NOMO-1 treated with dmso at 0.1 percent for 144 hours (cell line): ENCODE data around the gene LBR.

Experiments used
- DNase-seq: peaks from one replicate; lab custom pipeline; 2025; ENCODE audit not compliant: unreplicated experiment; lab: John Stamatoyannopoulos, UW

LBR gene

DNA sequence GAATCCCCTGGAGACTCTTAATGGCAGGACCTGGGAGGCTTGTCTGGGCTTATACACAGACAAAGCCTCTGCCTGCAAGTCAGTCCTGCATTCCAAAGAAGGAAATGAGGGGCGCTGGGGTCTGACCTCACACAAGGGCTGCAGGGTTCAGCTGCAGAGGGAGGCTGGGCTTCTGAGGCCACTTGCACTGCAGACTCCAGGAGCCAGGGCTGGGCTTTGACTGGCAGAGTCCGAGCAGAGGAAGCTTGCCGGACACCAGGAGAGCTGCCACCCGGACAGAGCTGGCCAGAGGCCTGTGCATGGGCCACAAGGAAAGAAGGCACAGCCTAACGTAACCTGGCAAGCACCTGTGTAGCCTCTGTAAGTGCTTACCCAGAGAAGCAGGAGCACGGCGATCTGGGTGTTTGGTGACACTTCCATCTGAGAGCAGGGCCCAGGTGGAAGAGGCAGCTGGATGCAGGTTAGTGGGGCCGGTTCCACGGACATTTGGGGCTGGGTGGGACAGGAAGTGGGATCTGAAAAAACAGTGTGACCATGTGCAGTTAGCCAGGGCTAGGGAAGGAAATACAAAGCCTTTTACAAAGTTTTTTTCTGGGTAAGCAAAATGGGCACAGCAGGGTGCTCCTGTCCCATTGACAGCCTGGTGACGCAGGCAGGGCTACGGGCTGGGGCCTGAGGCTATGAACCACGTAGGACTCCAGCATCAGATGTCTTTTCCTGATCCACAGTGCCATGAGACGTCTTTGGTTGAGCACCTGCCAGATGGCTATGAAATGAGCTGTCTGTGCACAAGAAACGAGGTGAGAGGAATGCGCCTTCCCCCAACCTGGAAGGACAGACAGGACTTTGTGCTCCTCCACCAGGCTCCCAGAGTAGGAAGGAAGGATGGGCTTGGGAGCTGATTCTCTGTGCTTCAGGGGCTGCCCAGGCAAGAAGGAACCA lies 37.3 kb upstream of the LBR start:
- no peak for DNase-seq

DNA sequence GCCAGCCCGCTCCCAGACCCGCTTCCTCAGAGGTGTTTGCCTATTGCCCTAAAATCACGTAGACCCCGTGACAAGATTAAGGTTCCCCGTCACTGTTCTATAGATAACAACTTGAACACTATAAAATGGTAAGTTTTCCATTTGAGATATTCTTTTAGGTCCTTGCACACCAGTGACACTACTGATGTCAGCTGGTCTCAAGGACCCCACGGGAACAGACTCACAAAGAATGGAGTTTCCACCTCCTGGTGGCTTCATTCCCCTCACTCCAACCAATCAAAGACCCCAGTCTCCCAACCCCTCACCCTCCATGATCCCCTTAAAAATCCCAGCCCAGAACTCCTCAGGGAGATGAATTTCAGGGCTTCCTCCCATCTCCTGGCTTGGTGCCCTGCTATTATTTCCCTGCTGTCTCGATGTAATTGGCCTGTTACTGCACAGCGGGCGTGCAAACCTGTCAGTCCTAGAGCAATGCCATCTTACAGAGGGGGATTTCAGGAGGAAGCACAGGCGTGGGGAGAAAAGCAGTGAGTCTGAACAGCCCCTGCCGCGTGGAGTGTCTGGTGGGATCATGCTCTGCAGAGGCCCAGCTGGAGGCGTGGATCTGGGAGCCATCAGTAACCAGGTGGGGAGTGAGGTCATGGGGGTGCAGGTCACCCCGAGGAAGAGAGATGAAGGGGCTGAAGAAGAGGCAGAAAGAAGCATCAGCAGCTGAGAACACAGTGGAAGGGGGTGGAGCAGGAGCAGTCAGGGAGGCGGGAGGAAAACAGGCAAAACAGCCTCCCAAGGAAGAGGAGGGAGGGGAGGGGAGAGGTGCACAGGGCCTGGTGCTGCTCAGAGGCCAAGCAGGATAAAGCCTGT lies 35.1 kb upstream of the LBR start:
- no peak for DNase-seq

DNA sequence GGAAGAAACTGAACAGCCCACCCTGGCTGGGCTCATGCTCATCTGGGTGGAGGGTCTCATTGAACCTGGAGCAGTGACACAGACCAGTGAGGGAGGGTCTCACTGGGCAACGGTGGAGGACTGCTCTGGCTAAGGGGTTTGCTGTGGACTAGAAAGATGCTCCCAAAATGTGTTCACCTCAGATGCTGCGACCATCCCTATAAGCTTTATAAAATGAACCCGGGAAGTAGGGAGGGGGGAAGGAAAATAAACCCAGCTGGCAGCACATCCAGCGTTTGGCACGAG lies 34.5 kb upstream of the LBR start:
- no peak for DNase-seq

DNA sequence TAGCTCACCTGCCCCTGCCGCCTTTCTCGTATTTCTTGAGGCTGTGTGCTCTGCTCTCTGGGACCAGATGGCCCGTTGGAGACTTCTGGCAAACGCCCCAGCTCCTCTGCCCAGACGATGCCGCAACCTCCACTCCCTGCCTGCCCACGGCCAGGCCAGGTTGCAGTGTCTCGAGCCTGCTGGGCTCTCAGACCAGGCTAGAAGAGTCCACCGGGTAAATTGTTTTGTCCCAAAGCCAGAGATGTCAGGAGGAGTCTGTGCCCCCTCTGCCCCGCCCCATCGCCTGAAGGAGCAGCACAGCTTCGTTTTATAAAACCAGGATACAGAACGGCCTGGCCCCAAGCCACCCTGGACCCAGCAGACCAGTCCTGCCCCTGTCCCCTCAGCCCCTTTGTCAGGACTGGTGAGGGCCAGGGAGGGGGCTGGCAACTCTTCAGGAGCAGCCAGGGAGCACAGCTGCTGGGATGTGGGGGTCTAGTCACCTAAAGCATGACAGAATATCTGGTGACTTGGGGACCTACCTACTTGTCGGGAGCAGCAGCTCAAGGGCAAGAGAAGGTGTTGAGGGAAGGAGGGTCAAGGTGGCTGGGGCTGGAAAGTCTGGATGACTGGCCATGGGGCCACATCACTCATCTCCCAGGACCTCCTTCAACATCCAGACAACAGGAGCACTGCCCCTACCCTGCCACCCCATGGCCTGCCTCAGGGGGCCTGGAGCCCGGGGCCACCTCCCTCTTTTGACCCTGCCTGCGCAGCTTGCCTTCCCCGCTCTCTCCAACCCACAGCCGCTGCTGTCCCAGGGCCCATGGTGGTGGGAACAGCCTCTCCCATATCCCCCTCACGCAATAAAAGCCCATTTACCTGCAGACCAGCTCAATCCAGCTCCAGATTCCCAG lies 33.9 kb upstream of the LBR start:
- DNase-seq = no peak

DNA sequence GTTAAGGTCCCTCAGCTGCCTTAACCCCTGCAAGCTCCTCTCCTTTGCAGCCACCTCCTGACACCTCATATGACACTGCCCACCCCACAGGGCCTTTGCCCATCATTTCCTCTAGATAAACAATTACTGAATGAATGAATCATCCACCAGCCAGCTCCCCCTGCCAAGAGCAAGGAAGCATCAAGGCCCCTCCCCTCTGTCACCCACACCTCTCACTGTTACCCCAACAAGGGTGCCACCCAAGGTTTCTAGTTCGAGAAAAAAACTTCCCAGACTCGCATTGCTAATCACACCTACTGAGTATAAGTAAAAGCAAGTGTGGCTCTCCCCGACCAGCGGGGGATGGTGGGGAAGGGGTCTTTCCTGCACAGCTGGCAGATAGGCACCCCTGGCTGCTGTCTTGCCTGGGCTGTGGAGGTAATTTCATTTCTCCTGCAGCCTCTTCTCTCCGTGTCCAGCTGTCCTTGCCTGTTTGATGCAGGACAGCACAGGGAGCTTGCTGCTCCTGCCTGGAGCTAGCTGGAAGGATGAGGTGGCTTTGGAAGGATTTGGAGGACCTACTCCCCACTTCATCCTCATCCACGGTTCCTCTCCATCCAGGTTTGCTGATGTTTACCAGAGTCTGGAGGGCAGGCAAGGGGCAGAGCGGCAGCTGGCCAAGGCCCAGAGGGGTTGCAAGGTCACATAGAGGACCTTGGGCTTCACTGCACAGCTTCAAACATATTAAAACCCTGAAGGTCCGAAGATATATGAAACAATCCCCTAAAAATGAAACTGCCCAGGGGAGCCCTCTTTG lies 33.1 kb upstream of the LBR start:
- DNase-seq = no peak

DNA sequence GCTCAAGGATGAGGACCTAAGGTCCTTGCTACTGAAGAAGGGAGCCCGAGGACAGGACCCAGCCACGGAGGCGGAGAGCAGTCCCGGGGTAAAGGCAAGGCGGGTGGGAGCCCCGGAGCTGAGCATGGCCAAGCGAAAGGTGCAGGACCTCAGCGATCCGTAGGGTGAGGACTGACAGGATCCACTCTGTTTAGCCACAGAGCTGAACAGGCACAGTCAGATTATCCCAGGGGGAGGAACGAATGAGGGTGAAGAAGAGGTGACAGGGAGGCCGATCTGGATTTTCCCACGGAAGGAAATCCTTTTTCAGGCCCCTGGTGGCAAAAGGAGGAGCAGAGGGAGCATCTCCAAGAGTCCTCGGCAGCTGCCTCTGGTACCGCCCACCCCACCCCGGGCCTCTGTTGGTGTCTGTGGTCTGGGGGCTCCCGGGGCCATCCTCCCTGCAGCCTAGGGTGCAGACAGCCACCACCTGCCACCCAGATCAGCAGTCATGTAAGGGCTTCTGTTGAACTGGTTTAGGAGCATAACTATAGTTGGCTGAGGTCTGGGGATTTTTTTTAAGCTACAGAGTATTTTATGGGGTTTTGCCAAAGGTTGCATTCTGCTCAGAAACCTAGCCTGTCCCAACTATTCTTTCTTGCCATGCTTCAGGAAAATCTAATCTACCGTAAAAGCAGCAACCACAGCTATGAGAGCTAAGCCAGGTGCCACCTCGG lies 32.3 kb upstream of the LBR start:
- DNase-seq = no peak

DNA sequence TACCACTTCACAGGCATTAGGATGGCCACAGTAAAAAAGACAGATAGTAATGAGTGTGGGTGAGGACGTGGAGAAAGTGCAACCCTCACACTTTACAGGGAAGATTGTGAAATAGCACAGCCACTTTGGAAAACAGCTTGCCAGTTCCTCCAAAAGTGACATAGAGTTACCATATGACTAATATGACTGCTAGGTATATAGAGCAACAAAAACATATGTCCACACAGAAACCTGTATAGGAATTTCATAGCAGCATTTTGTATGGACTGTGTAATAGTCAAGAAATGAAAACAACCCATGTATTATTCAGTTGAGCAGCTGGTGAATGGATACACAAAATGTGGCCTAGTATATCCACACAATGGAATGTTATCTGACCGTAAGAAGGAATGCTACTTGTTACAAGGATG lies 30.4 kb upstream of the LBR start:
- peak; percentile 50 for DNase-seq

DNA sequence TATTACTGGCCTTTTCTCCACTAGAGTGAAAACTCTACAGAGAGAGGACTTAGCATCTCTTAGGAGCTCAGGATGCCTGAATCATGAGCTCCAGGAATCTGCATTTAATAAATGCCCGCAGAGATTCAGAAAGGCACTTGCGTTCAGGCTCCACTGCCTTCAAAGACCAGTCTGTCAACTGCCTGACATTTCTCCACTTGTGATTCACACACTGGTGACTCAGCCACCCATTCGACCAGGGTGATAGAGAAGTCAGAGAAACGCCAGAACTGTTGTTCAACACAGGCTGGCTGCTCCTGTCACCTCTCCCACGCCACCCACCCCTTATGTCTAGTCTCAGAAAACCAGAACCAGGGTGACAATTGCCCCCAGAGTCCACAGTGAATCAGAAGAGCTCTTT lies 26.9 kb upstream of the LBR start:
- peak; percentile 8 for DNase-seq

DNA sequence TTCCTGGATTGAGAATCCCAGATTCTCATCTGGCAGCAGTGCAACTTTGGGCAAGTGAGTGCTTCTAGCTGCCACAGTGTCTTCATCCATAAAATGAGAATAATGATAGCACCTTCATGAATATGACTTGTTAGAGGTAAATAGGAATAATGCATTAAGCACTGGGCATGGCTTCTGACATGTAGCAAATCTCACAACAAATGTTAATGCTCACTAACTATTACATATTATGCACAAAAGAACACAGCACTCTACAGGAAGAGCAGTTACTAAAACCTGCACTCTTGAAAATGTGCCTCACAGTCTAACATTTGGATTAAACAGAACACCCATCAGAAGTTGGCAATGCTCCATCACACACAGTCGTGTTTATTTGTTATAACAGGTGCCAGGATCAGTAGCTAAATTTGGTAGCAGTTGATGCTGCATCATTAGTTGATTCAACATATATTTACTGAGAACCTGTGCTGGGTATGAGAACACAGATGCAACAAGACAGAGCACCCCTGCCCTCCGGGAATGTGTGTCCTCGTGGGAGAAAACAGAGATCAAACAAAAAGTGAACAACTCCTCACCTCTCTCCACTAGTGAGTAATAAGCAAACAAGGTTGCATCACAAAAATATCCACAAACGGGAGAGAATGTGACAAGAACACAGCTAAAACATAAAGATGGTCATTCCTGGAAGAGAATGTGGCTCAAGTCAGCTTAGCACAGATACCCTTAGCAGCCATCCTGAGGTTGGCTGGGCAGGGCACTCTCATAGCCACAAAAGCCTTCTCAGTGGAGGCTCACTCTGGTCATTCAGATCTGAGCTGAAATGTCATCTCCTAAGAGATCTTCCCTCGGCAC lies 26.2 kb upstream of the LBR start:
- DNase-seq = no peak

DNA sequence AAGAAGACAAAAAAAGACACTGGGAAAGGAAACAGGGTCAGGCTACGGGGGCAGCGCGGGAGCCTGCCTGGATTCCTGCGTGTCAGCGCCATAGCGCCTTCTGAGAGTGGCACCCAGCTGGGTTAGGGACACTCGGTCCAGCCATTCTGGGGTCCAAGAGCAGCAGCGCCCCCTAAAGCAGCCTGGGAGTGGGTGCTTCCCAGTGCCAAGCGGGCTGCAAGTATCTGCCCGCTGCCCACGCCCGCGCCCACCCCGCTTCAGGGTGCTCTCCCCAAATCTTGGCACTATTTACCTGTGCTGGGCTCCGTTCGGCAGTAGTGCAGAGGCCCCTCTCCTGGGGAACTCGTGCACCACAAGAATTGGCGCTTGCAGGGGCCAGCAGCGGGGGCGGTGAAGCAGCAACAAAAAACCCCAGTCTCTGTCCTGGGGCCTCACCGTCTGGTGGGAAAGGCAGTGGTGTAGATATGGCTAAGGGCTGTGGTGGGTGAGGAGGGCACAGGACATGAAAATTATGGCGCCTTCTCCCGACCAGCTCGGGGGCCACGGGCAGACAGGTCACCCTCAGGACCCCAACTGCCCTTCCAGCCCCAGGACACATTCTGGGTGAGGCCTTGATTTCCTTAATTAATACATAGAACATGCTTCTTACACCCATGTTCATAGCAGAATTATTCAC lies 24.1 kb upstream of the LBR start:
- DNase-seq = no peak

DNA sequence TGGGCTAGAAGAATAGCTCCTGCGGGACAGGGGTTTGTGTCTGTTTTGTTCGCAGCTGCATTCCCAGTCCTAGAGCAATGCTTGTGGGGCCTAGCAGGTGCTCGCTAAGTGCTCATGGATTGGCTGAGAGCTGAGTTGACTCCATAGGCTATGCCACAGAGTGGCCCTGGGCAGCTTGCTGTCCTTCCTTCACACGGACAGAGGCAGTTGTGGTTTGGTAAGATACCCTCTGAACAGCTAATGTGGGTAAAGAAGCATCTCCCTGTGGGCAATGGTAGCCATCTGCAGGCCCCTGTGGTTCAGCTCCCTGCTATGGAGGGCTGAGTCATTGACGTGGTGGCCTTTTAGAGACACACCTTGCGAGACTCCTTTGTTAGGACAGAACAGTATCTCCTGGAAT lies 23.5 kb upstream of the LBR start:
- no peak for DNase-seq

DNA sequence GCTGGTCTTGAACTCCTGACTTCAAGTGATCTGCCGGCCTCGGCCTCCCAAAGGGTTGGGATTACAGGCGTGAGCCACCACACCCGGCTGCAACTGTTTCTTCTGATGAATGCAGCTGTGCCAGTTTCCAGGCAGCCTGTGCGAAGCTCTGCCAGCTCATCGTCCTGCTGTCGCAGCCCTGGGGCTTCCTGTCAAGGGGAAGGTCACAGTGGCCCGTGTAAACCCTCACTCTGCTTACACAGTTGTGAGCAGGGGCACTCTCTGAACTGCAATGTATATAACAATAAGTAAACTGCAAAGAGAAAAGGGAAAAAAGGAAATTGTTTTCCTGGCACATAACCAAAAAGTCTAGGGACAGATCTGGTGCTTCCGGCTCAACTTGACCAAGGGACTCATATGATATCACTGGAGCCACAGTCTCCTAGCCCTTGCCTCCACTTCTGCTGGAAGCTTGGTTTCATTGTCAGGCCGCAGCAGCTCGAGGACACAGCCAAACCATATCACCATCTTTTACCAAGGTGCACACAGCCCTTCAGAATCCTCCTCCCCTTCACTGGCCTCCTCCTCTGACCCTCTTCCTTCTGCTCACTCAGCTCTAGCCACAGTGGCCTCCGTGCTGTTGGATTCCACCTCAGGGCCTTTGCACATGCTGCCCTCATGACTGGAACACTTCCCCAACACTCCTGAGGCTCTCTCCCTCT lies 22.8 kb upstream of the LBR start:
- DNase-seq = no peak

DNA sequence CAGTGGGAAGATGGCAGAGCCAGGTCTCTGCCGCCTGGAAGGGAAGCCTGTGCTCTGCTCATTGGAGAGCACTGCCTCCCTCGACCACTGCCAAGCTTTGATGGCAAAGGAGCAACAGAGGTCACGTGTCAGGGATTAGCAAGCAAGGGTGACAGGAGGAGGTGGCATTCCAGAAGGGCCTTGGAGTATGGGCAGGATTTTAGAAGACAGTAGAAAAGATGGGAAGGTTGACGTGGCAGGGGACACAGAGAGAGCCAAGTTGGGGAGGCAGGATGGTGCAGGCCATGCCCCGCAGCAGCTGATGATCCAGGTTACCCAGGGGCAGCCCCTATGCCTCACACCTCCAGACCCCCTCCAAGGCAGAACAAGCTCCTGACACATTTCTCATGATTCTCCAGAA lies 21.9 kb upstream of the LBR start:
- DNase-seq = no peak

DNA sequence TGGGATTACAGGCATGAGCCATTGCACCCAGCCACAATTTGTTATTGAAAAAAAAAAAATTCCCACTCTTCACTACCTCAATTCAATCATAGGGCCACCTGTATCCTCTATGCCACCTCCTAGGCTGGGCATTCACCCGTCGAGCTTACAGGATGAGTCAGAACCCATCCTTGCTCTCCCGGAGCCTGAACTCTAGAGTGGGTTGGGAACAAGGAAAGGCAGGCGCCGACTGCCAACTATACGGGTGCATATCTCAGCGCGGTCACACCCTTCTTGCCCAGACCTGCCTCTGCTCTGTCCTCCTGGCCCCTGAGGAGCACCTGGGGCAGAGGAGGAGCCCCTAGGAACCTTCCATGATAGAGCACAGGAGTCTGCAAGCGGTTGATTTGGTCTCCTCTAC lies 21.4 kb upstream of the LBR start:
- DNase-seq = no peak

DNA sequence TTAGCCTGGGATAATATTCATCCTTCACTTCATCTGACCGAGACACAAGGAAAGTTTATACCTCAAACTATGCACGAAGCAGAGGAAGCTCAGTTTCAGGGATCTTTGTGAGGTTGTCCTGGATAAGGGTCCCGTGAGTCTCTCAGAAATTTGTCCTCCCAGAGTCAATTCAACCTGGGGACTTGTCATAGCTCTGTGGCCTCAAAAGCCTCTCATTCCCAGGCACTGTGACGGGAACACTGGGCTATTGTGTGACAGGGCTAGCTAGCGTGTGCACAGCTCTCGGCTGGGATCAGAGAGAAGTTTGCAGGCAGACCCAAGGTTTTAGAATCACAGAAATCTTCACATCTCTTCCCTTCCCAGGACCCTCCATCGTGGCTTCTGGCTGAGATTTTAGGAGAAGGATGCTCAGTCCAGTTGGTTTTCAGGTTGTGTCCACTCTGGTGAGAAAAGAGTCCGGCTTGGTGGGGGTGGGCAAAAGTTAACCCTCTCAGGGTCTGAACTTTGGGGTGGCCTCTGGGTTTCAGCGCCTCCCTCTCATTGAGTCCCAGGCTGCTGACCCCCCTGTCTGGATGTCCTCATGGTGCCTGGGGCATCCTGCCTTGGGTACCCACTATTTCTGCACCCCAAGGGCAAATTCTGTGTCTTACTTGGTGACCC lies 20.4 kb upstream of the LBR start:
- no peak for DNase-seq

DNA sequence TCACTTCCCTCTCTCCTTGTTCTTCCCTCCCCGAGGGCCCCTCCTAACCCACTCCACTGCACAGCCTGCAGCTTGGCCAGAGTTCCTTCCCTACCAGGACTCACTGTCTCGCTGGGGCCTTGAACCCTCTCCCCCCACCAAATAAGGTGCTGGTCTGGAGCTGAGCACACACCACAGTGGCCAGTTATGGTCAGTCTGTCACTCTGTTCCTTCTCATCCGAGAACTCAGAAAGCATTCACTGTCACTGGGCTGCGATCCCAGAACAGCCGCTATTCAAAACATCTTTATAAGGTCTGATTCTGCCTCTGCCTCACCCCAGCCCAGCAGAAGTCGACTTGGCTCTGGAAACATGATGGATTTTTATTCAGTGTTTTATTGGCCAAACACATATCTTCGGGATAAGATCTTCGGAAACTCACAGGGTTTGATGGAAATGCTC lies 19.8 kb upstream of the LBR start:
- no peak for DNase-seq

DNA sequence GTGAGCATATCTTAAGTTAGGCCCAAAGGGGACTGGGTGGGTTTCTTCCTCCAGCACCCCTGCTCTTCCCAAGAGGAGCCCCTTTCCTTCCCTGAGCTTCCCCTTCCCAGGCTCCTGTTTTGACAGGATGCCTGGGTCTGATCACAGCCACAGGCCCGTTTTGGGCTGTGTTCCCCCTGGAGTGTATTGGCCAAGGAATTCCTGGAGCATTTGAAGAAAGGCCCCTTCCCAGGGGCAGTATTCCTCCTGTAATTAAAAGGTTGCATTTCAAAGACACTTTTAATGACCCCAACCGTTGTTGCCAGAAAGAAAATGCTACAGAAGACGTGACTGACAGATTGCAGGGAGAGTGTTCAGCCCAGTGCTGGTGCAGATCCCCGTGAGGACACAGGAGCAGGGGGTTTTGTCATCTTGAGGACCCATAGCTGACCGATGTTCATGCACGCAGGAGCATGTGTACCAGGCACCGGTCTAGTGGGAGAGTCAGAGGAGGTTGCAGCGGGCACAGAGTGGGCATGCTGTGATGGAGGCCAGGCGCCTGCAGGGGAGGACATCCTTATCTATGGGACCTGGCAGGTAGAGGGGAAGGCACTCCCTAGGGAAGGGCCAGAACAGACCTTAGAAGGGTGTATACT lies 19.3 kb upstream of the LBR start:
- no peak for DNase-seq
